GM19025 (cell line): ENCODE results near the gene EFHB.
"Not testable (repeated sequence)": the region's sequence is repeated elsewhere in the genome, so short reads cannot be mapped to it uniquely, and the experiment has no call there.

Experiments
- ATAC-seq: cut with Tn5 transposase; IDR thresholded peaks from one replicate; pipeline ENCODE4 v1.9.1; 2021; ENCODE audit warnings: mild to moderate bottlenecking, low read depth, moderate library complexity; ENCODE audit not compliant: unreplicated experiment

Gene EFHB

DNA sequence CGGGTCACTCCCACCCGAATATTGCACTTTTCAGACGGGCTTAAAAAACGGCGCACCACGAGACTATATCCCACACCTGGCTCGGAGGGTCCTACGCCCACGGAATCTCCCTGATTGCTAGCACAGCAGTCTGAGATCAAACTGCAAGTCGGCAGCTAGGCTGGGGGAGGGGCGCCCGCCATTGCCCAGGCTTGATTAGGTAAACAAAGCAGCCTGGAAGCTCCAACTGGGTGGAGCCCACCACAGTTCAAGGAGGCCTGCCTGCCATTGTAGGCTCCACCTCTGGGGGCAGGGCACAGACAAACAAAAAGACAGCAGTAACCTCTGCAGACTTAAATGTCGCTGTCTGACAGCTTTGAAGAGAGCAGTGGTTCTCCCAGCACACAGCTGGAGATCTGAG is 78.7 kb downstream of the EFHB start:
- ATAC-seq = not testable (repeated sequence)

DNA sequence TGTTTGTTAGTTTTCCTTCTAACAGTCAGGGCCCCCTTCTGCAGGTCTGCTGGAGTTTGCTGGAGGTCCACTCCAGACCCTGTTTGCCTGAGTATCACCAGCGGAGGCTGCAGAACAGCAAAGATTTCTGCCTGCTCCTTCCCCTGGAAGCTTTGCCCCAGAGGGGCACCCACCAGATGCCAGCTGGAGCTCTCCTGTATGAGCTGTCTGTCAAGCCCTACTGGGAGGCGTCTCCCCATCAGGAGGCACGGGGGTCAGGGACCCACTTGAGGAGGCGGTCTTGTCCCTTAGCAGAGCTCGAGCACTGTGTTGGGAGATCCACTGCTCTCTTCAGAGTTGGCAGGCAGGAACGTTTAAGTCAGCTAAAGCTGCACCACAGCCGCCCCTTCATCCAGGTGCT is 87.4 kb downstream of the EFHB start:
- ATAC-seq = not testable (repeated sequence)
